Panc1 (cell line): ENCODE measurements around the gene LRRC4B.

Source experiments
- CTCF ChIP-seq: fragments of 450-650 bp; IDR thresholded peaks from 2 replicates; pipeline ENCODE4 v1.5.1; 2017; ENCODE audit warnings: mild to moderate bottlenecking
- POLR2AphosphoS5 ChIP-seq: IDR thresholded peaks from 2 replicates; pipeline ENCODE4 v1.6.1; 2012; ENCODE audit warnings: mild to moderate bottlenecking, low read depth, low read length, moderate library complexity
- REST ChIP-seq, 2 experiments: IDR thresholded peaks; 2 replicates each; pipeline ENCODE4 v1.6.1; 2011 to 2012; ENCODE audit warnings: low read depth in 2 of 2, control low read depth in 1 of 2, low read length in 1 of 2, mild to moderate bottlenecking in 1 of 2, moderate library complexity in 1 of 2; ENCODE audit not compliant: insufficient read depth in 1 of 2
- SIN3A ChIP-seq: IDR thresholded peaks from 2 replicates; pipeline ENCODE4 v1.6.1; 2012; ENCODE audit warnings: low read depth, mild to moderate bottlenecking, low read length, moderate library complexity, borderline replicate concordance; ENCODE audit not compliant: insufficient read depth
- TCF7L2 ChIP-seq: IDR thresholded peaks from 2 replicates; pipeline ENCODE4 v1.6.1; 2011; ENCODE audit warnings: mild to moderate bottlenecking, low read depth, low read length, inconsistent platforms

GRCh38 chr19:50514346-50515167 lies 53.7 kb downstream of the LRRC4B start:
- no peak for TF ChIP-seq CTCF
- no peak for TF ChIP-seq POLR2AphosphoS5
- TF ChIP-seq SIN3A = no peak
- TF ChIP-seq TCF7L2 = no peak
- no peak for TF ChIP-seq REST (IDR thresholded peaks at IDR 0.05; ENCODE audit: insufficient read depth in 1 of 2, low read depth in 2 of 2, low read length in 1 of 2)
